NCI-H82 treated with DMSO at 0.1 percent for 48 hours (cell line): Measurements from ENCODE around the gene MGAT1.
"Not testable (repeated sequence)": the region's sequence is repeated elsewhere in the genome, so short reads cannot be mapped to it uniquely, and the experiment has no call there.

Experiments
- DNase-seq: peaks from one replicate; lab custom pipeline; 2025; ENCODE audit not compliant: unreplicated experiment; lab: John Stamatoyannopoulos, UW

MGAT1 gene

GRCh38 chr5:180807046-180807445, 4.4 kb upstream of the MGAT1 start:
- no peak for DNase-seq

- no peak for DNase-seq
Observed at GRCh38 chr5:180806351-180807011, 3.9 kb upstream of the MGAT1 start.

GRCh38 chr5:180804129-180804618, 1.6 kb upstream of the MGAT1 start:
- no peak for DNase-seq

- DNase-seq: no peak
Observed at GRCh38 chr5:180803181-180804128, 849 bp upstream of the MGAT1 start.

- DNase-seq: no peak
Observed at GRCh38 chr5:180801596-180802324, 846 bp downstream of the MGAT1 start.

GRCh38 chr5:180799902-180800801, 2.5 kb downstream of the MGAT1 start:
- DNase-seq: no peak

GRCh38 chr5:180799194-180799593, 3.4 kb downstream of the MGAT1 start:
- DNase-seq: no peak

- no peak for DNase-seq
Observed at GRCh38 chr5:180798193-180798592, 4.4 kb downstream of the MGAT1 start.

- DNase-seq: no peak
Observed at GRCh38 chr5:180797256-180798192, 5.1 kb downstream of the MGAT1 start.

- DNase-seq: no peak
Observed at GRCh38 chr5:180795771-180796313, 6.8 kb downstream of the MGAT1 start.

- DNase-seq: no peak
Observed at GRCh38 chr5:180792965-180793287, 9.7 kb downstream of the MGAT1 start.

- no peak for DNase-seq
Observed at GRCh38 chr5:180792287-180792964, 10.2 kb downstream of the MGAT1 start.

GRCh38 chr5:180791611-180792213, 10.9 kb downstream of the MGAT1 start:
- DNase-seq: no peak

- DNase-seq: no peak
Observed at GRCh38 chr5:180790524-180790923, 12.1 kb downstream of the MGAT1 start.

GRCh38 chr5:180790020-180790419, 12.6 kb downstream of the MGAT1 start:
- no peak for DNase-seq

- not testable (repeated sequence) for DNase-seq
Observed at GRCh38 chr5:180788651-180789410, 13.8 kb downstream of the MGAT1 start.

GRCh38 chr5:180787711-180788431, 14.7 kb downstream of the MGAT1 start:
- no peak for DNase-seq
